Natural killer cell (primary cell): ENCODE results near the gene DNAH14. TPM values are rescaled to one million over a fixed set of nuclear protein-coding genes. Genes with fewer than 3 reads are reported as not detected.

ENCODE experiments used
- ATAC-seq, 3 donors: fragments of 150-1000 bp in 2 of 3; fragments of 200-7000 bp in 1 of 3; cut with Tn5 transposase; 1 replicate in 1 of 3; 2 replicates in 2 of 3; pipeline ENCODE4 v1.10.0; 2021; ENCODE audit warnings: mild to moderate bottlenecking in 2 of 3, moderate library complexity in 2 of 3
- DNase-seq, 2 donors: peaks; one replicate each; pipeline versions ENCODE4 v3.0.0 to v3.0.0-alpha.2; 2013 to 2021; ENCODE audit warnings: mixed read lengths in 1 of 2
- H3K27ac ChIP-seq: one replicate; pipeline ENCODE4 v1.5.1; 2013; ENCODE audit warnings: mild to moderate bottlenecking, low read length
- H3K27me3 ChIP-seq: one replicate; pipeline ENCODE4 v1.6.1; 2013; ENCODE audit warnings: low read length; ENCODE audit not compliant: control insufficient read depth, insufficient read depth
- H3K36me3 ChIP-seq: one replicate; pipeline ENCODE4 v1.6.1; 2013; ENCODE audit warnings: low read length; ENCODE audit not compliant: control insufficient read depth, insufficient read depth
- H3K4me1 ChIP-seq: one replicate; pipeline ENCODE4 v1.6.1; 2013; ENCODE audit warnings: low read length; ENCODE audit not compliant: control insufficient read depth, insufficient read depth
- H3K4me3 ChIP-seq: one replicate; pipeline ENCODE4 v1.5.1; 2013; ENCODE audit warnings: low read length
- H3K9me3 ChIP-seq: one replicate; pipeline ENCODE4 v1.6.1; 2013; ENCODE audit warnings: low read length; ENCODE audit not compliant: control insufficient read depth, insufficient read depth
- H3K27ac Mint-ChIP-seq, 2 donors: one replicate each; pipeline ENCODE4 v1.8.0; 2022; ENCODE audit warnings: mild to moderate bottlenecking in 2 of 2, mixed read lengths in 2 of 2, moderate library complexity in 1 of 2
- H3K27me3 Mint-ChIP-seq, 2 donors: one replicate each; pipeline ENCODE4 v1.8.0; 2022; ENCODE audit warnings: low read depth in 2 of 2, mixed read lengths in 2 of 2
- H3K36me3 Mint-ChIP-seq: one replicate; pipeline ENCODE4 v1.8.0; 2022; ENCODE audit warnings: mixed read lengths
- H3K4me1 Mint-ChIP-seq, 2 donors: one replicate each; pipeline ENCODE4 v1.8.0; 2022; ENCODE audit warnings: mixed read lengths in 2 of 2
- H3K4me3 Mint-ChIP-seq: one replicate; pipeline ENCODE4 v1.8.0; 2022; ENCODE audit warnings: mild to moderate bottlenecking, moderate library complexity, mixed read lengths
- H3K9me3 Mint-ChIP-seq, 2 donors: one replicate each; pipeline ENCODE4 v1.8.0; 2022; ENCODE audit warnings: mixed read lengths in 2 of 2
- CTCF ChIP-seq: fragments of 200-600 bp; IDR thresholded peaks from one replicate; pipeline ENCODE4 v1.8.0; 2022; ENCODE audit warnings: antibody characterized with exemption
- WGBS: methylation state at CpG from one replicate; pipeline ENCODE4 v1.1.7; 2013; ENCODE audit warnings: missing lambda C conversion rate; ENCODE audit not compliant: insufficient coverage; 5-methylcytosine and 5-hydroxymethylcytosine counted together
- intact Hi-C: fragments of 100-400 bp; cut with micrococcal nuclease; formaldehyde crosslinking; loops from one replicate; pipeline ENCODE4 v1.14.2; 2022
- total RNA-seq, 4 donors: library from RNA; stranded (reverse); fragments of 120-200 nt in 1 of 4; gene quantifications; one replicate each; pipeline versions ENCODE4 v1.2.3 to v1.2.4, GENCODE V29; 2013 to 2022

Gene DNAH14
- total RNA-seq, 3 donors from 2014 or later (not counting 1 experiment from before 2014, with no cell fraction given) = 0.35 to 1.3 TPM; not detected in 1

- Mint-ChIP-seq H3K27me3 (no peaks in the 10 kb centered on the region), H3K9me3 (no peaks in the 10 kb centered on the region), H3K4me1 (peaks cover 62 to 67% of the 10 kb centered on the region in 2 donors), H3K4me3 (peak overlapping the region; percentile 91), H3K27ac (peak overlapping the region; percentile 71 to 90), H3K36me3 (no peaks in the 10 kb centered on the region)
- H3K9me3 ChIP-seq = no peaks in the 10 kb centered on the region
- DNase-seq = no peak
- H3K36me3 ChIP-seq = peaks cover 13% of the 10 kb centered on the region
- no peak overlapping the region for H3K4me3 ChIP-seq
- H3K4me1 ChIP-seq = peaks cover 36% of the 10 kb centered on the region
- no peak for TF ChIP-seq CTCF
- intact Hi-C loops = no loop called here
- no peak overlapping the region for H3K27ac ChIP-seq
- ATAC-seq = no peak
- no peaks in the 10 kb centered on the region for H3K27me3 ChIP-seq
- WGBS = 5% methylated on average over 3 of the region's 5 CpGs
Observed at GRCh38 chr1:225425201-225425786, 495.8 kb downstream of the DNAH14 start.

- H3K27me3 Mint-ChIP-seq = no peaks in the 10 kb centered on the region
- Histone ChIP-seq H3K36me3 (peaks cover 6% of the 10 kb centered on the region), H3K27ac (peak overlapping the region; percentile 60), H3K9me3 (no peaks in the 10 kb centered on the region), H3K27me3 (no peaks in the 10 kb centered on the region), H3K4me3 (peak overlapping the region; percentile 62), H3K4me1 (peaks cover 36% of the 10 kb centered on the region)
- peaks cover 62 to 65% of the 10 kb centered on the region in 2 donors for H3K4me1 Mint-ChIP-seq
- ATAC-seq (no peak), DNase-seq (peak in 1 of 2 donors; percentile 61)
- no peak for TF ChIP-seq CTCF
- intact Hi-C loops = no loop called here
- no peaks in the 10 kb centered on the region for H3K9me3 Mint-ChIP-seq
- H3K27ac Mint-ChIP-seq = peak overlapping the region; percentile 71 to 90
- H3K36me3 Mint-ChIP-seq = no peaks in the 10 kb centered on the region
- 2% methylated on average over 36 of the region's 36 CpGs for WGBS
- peak overlapping the region; percentile 91 for H3K4me3 Mint-ChIP-seq
Observed at GRCh38 chr1:225426395-225427234, 497.1 kb downstream of the DNAH14 start.

DNA sequence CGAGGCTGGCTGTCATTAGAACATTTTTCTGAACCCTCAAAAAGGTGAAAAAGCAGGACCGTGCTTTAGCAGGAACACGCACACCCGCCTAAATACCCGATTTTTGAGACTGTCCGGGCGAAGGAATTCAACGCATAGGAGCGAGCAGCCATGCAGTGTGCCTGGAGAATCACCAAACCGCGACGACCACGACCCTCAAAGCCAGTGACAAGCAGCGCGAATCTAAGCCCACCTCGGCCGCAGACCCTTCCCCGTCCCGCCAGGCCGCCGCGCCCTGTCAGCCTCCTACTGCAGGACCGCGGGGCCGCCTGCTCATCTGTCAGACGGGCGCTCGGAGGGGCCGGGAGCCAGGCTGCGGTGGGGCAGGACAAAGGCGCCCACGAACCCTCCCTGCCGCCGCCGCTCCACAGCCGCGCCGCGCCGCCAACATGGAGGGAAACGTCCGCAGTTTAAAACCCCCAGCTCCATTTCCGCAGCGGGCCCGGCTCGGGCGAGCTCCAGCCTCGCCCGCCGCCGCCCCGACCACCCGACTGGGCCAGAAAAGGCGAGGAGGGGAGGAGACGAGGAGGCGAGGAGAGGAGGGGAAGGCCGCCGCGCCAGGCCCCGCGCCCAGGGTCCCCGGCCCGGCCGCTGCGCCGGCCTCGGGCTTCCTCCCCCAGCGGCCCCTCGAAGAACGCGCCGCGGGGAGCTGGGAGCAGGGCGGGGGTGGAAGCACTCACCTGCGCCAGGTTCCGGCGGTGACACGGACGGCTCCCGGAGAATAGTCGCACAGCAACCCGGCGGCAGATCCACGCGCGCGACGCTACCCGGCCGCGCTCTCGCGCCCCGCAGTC is 498.0 kb downstream of the DNAH14 start, which contains the start of gene LBR:
TSS of gene LBR (minus strand) at position 804 of the 833 bp plus-strand sequence. CDS start 3,963 bp downstream, outside the sequence.
- Histone ChIP-seq H3K36me3 (peaks cover 4% of the 10 kb centered on the region), H3K27ac (peak within 1 kb of the TSS; percentile 91), H3K4me1 (peaks cover 36% of the 10 kb centered on the region), H3K9me3 (no peaks in the 10 kb centered on the region), H3K27me3 (no peaks in the 10 kb centered on the region), H3K4me3 (peak within 1 kb of the TSS; percentile 76)
- Mint-ChIP-seq H3K27me3 (no peaks in the 10 kb centered on the region), H3K27ac (peak within 1 kb of the TSS; percentile 88 to 90), H3K9me3 (no peaks in the 10 kb centered on the region), H3K36me3 (no peaks in the 10 kb centered on the region), H3K4me3 (peak within 1 kb of the TSS; percentile 91), H3K4me1 (peaks cover 54 to 56% of the 10 kb centered on the region in 2 donors)
- ATAC-seq (peak; percentile 15 to 33 (median 27)), DNase-seq (no peak)
- intact Hi-C loops = loop anchor here (1.0 to 2.0 kb wide), 3 partner anchors 18 to 33 kb away; no protein-coding TSS in a partner anchor
- WGBS = under 1% methylated on average over 94 of the region's 94 CpGs
- no peak for TF ChIP-seq CTCF
